AML-193 (cell line): ENCODE results near the gene RNASE8.
A peak's percentile ranks its signal among the peaks of the same experiment; 100 is the strongest.
"Not testable (repeated sequence)": the region's sequence is repeated elsewhere in the genome, so short reads cannot be mapped to it uniquely, and the experiment has no call there.

Experiments
- DNase-seq, 2 experiments: peaks; one replicate each; lab custom pipeline; 2025; lab: John Stamatoyannopoulos, UW

RNASE8 gene

GRCh38 chr14:21030531-21030930 is 27.1 kb upstream of the RNASE8 start:
- DNase-seq = no peak

GRCh38 chr14:21032326-21033132 is 25.1 kb upstream of the RNASE8 start:
- DNase-seq = no peak

- no peak for DNase-seq
Observed at GRCh38 chr14:21033133-21033698, 24.4 kb upstream of the RNASE8 start.

GRCh38 chr14:21034707-21035106 is 22.9 kb upstream of the RNASE8 start, which contains the start of gene RNASE13:
Gene RNASE13, minus strand, starts transcription at chr14:21034807. Its CDS starts 519 bp downstream, at chr14:21034288.
- no peak for DNase-seq

- DNase-seq = no peak
Observed at GRCh38 chr14:21036751-21037150, 20.9 kb upstream of the RNASE8 start.

GRCh38 chr14:21037156-21037555 is 20.5 kb upstream of the RNASE8 start:
- no peak for DNase-seq

GRCh38 chr14:21038441-21039422 is 18.9 kb upstream of the RNASE8 start:
- no peak for DNase-seq

- DNase-seq = peak; percentile 59 to 61
Observed at GRCh38 chr14:21039585-21040369, 17.8 kb upstream of the RNASE8 start.

- DNase-seq = no peak
Observed at GRCh38 chr14:21040370-21040925, 17.2 kb upstream of the RNASE8 start.

GRCh38 chr14:21040941-21041340 is 16.7 kb upstream of the RNASE8 start:
- not testable (repeated sequence) for DNase-seq

GRCh38 chr14:21041676-21042433 is 15.8 kb upstream of the RNASE8 start, which contains the start of gene RNASE7:
Gene RNASE7, plus strand, starts transcription at chr14:21042362. Its CDS starts 631 bp downstream, at chr14:21042993.
- no peak for DNase-seq

GRCh38 chr14:21042918-21043317 is 14.7 kb upstream of the RNASE8 start:
- DNase-seq = no peak

- no peak for DNase-seq
Observed at GRCh38 chr14:21043387-21043973, 14.1 kb upstream of the RNASE8 start.

GRCh38 chr14:21043974-21044618 is 13.5 kb upstream of the RNASE8 start:
- DNase-seq = peak; percentile 27 to 34

- DNase-seq = no peak
Observed at GRCh38 chr14:21047378-21047781, 10.2 kb upstream of the RNASE8 start.

- no peak for DNase-seq
Observed at GRCh38 chr14:21048638-21049037, 9.0 kb upstream of the RNASE8 start.

- DNase-seq = no peak
Observed at GRCh38 chr14:21049271-21049673, 8.3 kb upstream of the RNASE8 start.

GRCh38 chr14:21050597-21050996 is 7.0 kb upstream of the RNASE8 start:
- peak; percentile 59 to 62 for DNase-seq
